Duodenal mucosa (tissue), 2 donors: Measurements from ENCODE around the gene C19orf53.

Source experiments
- H3K27ac ChIP-seq: one replicate; pipeline ENCODE4 v1.7.0; 2013; ENCODE audit warnings: low read depth, low read length
- H3K27me3 ChIP-seq, 2 donors: one replicate each; pipeline ENCODE4 v1.7.0; 2013; ENCODE audit warnings: low read length in 2 of 2, control low read depth in 1 of 2; ENCODE audit not compliant: insufficient read depth in 2 of 2, control insufficient read depth in 1 of 2
- H3K36me3 ChIP-seq, 2 donors: one replicate each; pipeline ENCODE4 v1.7.0; 2013; ENCODE audit warnings: low read length in 2 of 2, control low read depth in 1 of 2; ENCODE audit not compliant: insufficient read depth in 2 of 2, control insufficient read depth in 1 of 2
- H3K4me1 ChIP-seq, 2 donors: one replicate each; pipeline ENCODE4 v1.7.0; 2013; ENCODE audit warnings: low read length in 2 of 2, control low read depth in 1 of 2; ENCODE audit not compliant: insufficient read depth in 2 of 2, control insufficient read depth in 1 of 2
- H3K4me3 ChIP-seq, 2 donors: one replicate each; pipeline ENCODE4 v1.7.0; 2013; ENCODE audit warnings: low read length in 2 of 2, low read depth in 1 of 2
- H3K9ac ChIP-seq, 2 donors: one replicate each; pipeline ENCODE4 v1.7.0; 2013; ENCODE audit warnings: low read length in 2 of 2, low read depth in 1 of 2
- H3K9me3 ChIP-seq, 2 donors: one replicate each; pipeline ENCODE4 v1.7.0; 2013; ENCODE audit warnings: low read length in 2 of 2, control low read depth in 1 of 2; ENCODE audit not compliant: control insufficient read depth in 1 of 2

C19orf53 gene

GRCh38 chr19:13794757-13795589, 20.7 kb downstream of the C19orf53 start, which contains the start of gene ZSWIM4:
TSS of gene ZSWIM4 (plus strand) at chr19:13795443. CDS start at chr19:13795649, 206 bp downstream.
- Histone ChIP-seq H3K9ac (peak within 1 kb of the TSS; percentile 72 to 84), H3K4me3 (peak within 1 kb of the TSS; percentile 87 to 90), H3K36me3 (no peaks in the 10 kb centered on the region), H3K9me3 (no peaks in the 10 kb centered on the region), H3K27ac (peak within 1 kb of the TSS; percentile 81), H3K27me3 (no peaks in the 10 kb centered on the region), H3K4me1 (peaks cover 16 to 17% of the 10 kb centered on the region in 2 donors)

- Histone ChIP-seq H3K4me1 (peaks cover 16 to 17% of the 10 kb centered on the region in 2 donors), H3K9ac (peak overlapping the region; percentile 64), H3K36me3 (no peaks in the 10 kb centered on the region), H3K27me3 (no peaks in the 10 kb centered on the region), H3K4me3 (peak overlapping the region; percentile 62 to 72), H3K9me3 (no peaks in the 10 kb centered on the region), H3K27ac (peak overlapping the region; percentile 81)
Measured at GRCh38 chr19:13795595-13796300, 21.5 kb downstream of the C19orf53 start.

- H3K9ac ChIP-seq = peak overlapping the region; percentile 64
- H3K36me3 ChIP-seq = no peaks in the 10 kb centered on the region
- H3K4me3 ChIP-seq = peak overlapping the region; percentile 62 to 72
- H3K4me1 ChIP-seq = peaks cover 16 to 17% of the 10 kb centered on the region in 2 donors
- peak overlapping the region; percentile 61 for H3K27ac ChIP-seq
- H3K9me3 ChIP-seq = no peaks in the 10 kb centered on the region
- no peaks in the 10 kb centered on the region for H3K27me3 ChIP-seq
Measured at GRCh38 chr19:13796301-13797057, 22.2 kb downstream of the C19orf53 start.

- Histone ChIP-seq H3K4me3 (no peak overlapping the region), H3K36me3 (no peaks in the 10 kb centered on the region), H3K9me3 (no peaks in the 10 kb centered on the region), H3K27me3 (no peaks in the 10 kb centered on the region), H3K27ac (peak overlapping the region; percentile 61), H3K9ac (no peak overlapping the region), H3K4me1 (peaks cover 16 to 17% of the 10 kb centered on the region in 2 donors)
Measured at GRCh38 chr19:13797058-13797440, 22.8 kb downstream of the C19orf53 start.

GRCh38 chr19:13797870-13798269, 23.6 kb downstream of the C19orf53 start:
- no peaks in the 10 kb centered on the region for H3K36me3 ChIP-seq
- no peak overlapping the region for H3K27ac ChIP-seq
- H3K9ac ChIP-seq = no peak overlapping the region
- H3K27me3 ChIP-seq = no peaks in the 10 kb centered on the region
- H3K9me3 ChIP-seq = no peaks in the 10 kb centered on the region
- H3K4me3 ChIP-seq = no peak overlapping the region
- peaks cover 16 to 17% of the 10 kb centered on the region in 2 donors for H3K4me1 ChIP-seq

- Histone ChIP-seq H3K4me3 (no peak overlapping the region), H3K4me1 (peaks cover 13 to 14% of the 10 kb centered on the region in 2 donors)
Measured at GRCh38 chr19:13799669-13800068, 25.4 kb downstream of the C19orf53 start.

GRCh38 chr19:13803038-13803437, 28.8 kb downstream of the C19orf53 start:
- Histone ChIP-seq H3K27me3 (no peaks in the 10 kb centered on the region), H3K4me1 (no peaks in the 10 kb centered on the region), H3K36me3 (peaks cover 0 to 9% of the 10 kb centered on the region in 2 donors), H3K9me3 (no peaks in the 10 kb centered on the region), H3K9ac (no peak overlapping the region), H3K27ac (no peak overlapping the region), H3K4me3 (no peak overlapping the region)

More at GRCh38 chr19:13799669-13800068, 25.4 kb downstream of the C19orf53 start:
- H3K9ac ChIP-seq = no peak overlapping the region
- H3K27ac ChIP-seq = no peak overlapping the region
- no peaks in the 10 kb centered on the region for H3K27me3 ChIP-seq
- H3K9me3 ChIP-seq = no peaks in the 10 kb centered on the region
- H3K36me3 ChIP-seq = peaks cover 0 to 2% of the 10 kb centered on the region in 2 donors

GRCh38 chr19:13804830-13805683, 30.8 kb downstream of the C19orf53 start:
- Histone ChIP-seq H3K9me3 (no peaks in the 10 kb centered on the region), H3K9ac (no peak overlapping the region), H3K27ac (no peak overlapping the region), H3K27me3 (no peaks in the 10 kb centered on the region), H3K36me3 (peaks cover 0 to 9% of the 10 kb centered on the region in 2 donors), H3K4me1 (no peaks in the 10 kb centered on the region), H3K4me3 (no peak overlapping the region)

- Histone ChIP-seq H3K4me3 (no peak overlapping the region), H3K36me3 (peaks cover 0 to 9% of the 10 kb centered on the region in 2 donors), H3K9me3 (no peaks in the 10 kb centered on the region), H3K27me3 (no peaks in the 10 kb centered on the region), H3K9ac (no peak overlapping the region), H3K4me1 (no peaks in the 10 kb centered on the region), H3K27ac (no peak overlapping the region)
Measured at GRCh38 chr19:13806728-13807127, 32.5 kb downstream of the C19orf53 start.
